Astrocyte (in vitro differentiated cells and primary cell): ENCODE results near the gene TOB1. TPM values are rescaled to one million over a fixed set of nuclear protein-coding genes. Genes with fewer than 3 reads are reported as not detected.

Source experiments
- DNase-seq: peaks from one replicate; pipeline ENCODE4 v3.0.0-alpha.2; 2010; ENCODE audit warnings: low read depth
- FAIRE-seq: peaks from 2 replicates; lab custom pipeline; 2011; peaks lifted over from hg19 to GRCh38; lab: Jason Lieb, UNC
- H2AFZ ChIP-seq: 2 replicates; pipeline ENCODE4 v1.6.0; 2012; ENCODE audit warnings: low read depth, low read length, inconsistent platforms
- H3K27ac ChIP-seq: 2 replicates; pipeline ENCODE4 v1.5.1; 2011; ENCODE audit warnings: low read depth, low read length, inconsistent platforms
- H3K27me3 ChIP-seq: 2 replicates; pipeline ENCODE4 v1.6.0; 2011; ENCODE audit warnings: low read length, inconsistent platforms; ENCODE audit not compliant: insufficient read depth
- H3K36me3 ChIP-seq: 2 replicates; pipeline ENCODE4 v1.5.1; 2011; ENCODE audit warnings: low read length, inconsistent platforms; ENCODE audit not compliant: insufficient read depth
- H3K4me1 ChIP-seq: 2 replicates; pipeline ENCODE4 v1.5.1; 2011; ENCODE audit warnings: low read length, inconsistent platforms; ENCODE audit not compliant: insufficient read depth
- H3K4me2 ChIP-seq: 2 replicates; pipeline ENCODE4 v1.6.0; 2012; ENCODE audit warnings: low read length, inconsistent platforms
- H3K4me3 ChIP-seq: 2 replicates; pipeline ENCODE4 v1.5.1; 2011; ENCODE audit warnings: low read depth, mild to moderate bottlenecking, low read length, inconsistent platforms; ENCODE audit not compliant: insufficient read depth
- H3K79me2 ChIP-seq: 2 replicates; pipeline ENCODE4 v1.6.0; 2012; ENCODE audit warnings: mild to moderate bottlenecking, low read length, inconsistent platforms; ENCODE audit not compliant: insufficient read depth
- H3K9ac ChIP-seq: 2 replicates; pipeline ENCODE4 v1.6.0; 2012; ENCODE audit warnings: mild to moderate bottlenecking, low read length, inconsistent platforms
- H3K9me3 ChIP-seq: 2 replicates; pipeline ENCODE4 v1.5.1; 2012; ENCODE audit warnings: low read depth, mild to moderate bottlenecking, low read length, inconsistent platforms; ENCODE audit not compliant: insufficient read depth
- H4K20me1 ChIP-seq: 2 replicates; pipeline ENCODE4 v1.6.0; 2012; ENCODE audit warnings: low read length, inconsistent platforms; ENCODE audit not compliant: insufficient read depth
- H3K27ac Mint-ChIP-seq: one replicate; pipeline ENCODE4 v1.8.0; 2021; ENCODE audit warnings: mild to moderate bottlenecking, mixed read lengths; ENCODE audit not compliant: unreplicated experiment
- H3K27me3 Mint-ChIP-seq: one replicate; pipeline ENCODE4 v1.8.0; 2021; ENCODE audit warnings: low read depth, mixed read lengths; ENCODE audit not compliant: unreplicated experiment
- H3K36me3 Mint-ChIP-seq: one replicate; pipeline ENCODE4 v1.8.0; 2021; ENCODE audit warnings: low read depth, mixed read lengths; ENCODE audit not compliant: unreplicated experiment
- H3K4me1 Mint-ChIP-seq: one replicate; pipeline ENCODE4 v1.8.0; 2021; ENCODE audit warnings: low read depth, mixed read lengths; ENCODE audit not compliant: unreplicated experiment
- H3K4me3 Mint-ChIP-seq: one replicate; pipeline ENCODE4 v1.8.0; 2021; ENCODE audit warnings: mild to moderate bottlenecking, moderate library complexity, mixed read lengths; ENCODE audit not compliant: unreplicated experiment
- H3K9me3 Mint-ChIP-seq: one replicate; pipeline ENCODE4 v1.8.0; 2021; ENCODE audit warnings: mild to moderate bottlenecking, mixed read lengths; ENCODE audit not compliant: unreplicated experiment
- EZH2 ChIP-seq: IDR thresholded peaks from 2 replicates; pipeline ENCODE4 v1.6.1; 2012; ENCODE audit warnings: mild to moderate bottlenecking, low read length, inconsistent platforms; ENCODE audit not compliant: insufficient read depth
- total RNA-seq: library from RNA; stranded (reverse); gene quantifications from 2 replicates; pipeline ENCODE4 v1.2.1, GENCODE V29; 2021
- TF ChIP-seq, protein P1 (sequence below): IDR thresholded peaks from 2 replicates; pipeline ENCODE4 v1.5.1; 2011; ENCODE audit warnings: low read depth, mild to moderate bottlenecking, inconsistent platforms, low read length, moderate library complexity; ENCODE audit not compliant: insufficient read depth

The TOB1 gene
- total RNA-seq, 1 donor from 2014 or later = 71.6 TPM

GRCh38 chr17:50853015-50853615, 13.0 kb downstream of the TOB1 start:
- H3K27me3 ChIP-seq = peaks cover 12% of the 10 kb centered on the region
- H3K27ac Mint-ChIP-seq = peak overlapping the region; percentile 4
- H3K27me3 Mint-ChIP-seq = peaks cover 18% of the 10 kb centered on the region
- no peaks in the 10 kb centered on the region for H3K36me3 Mint-ChIP-seq
- FAIRE-seq (no peak), DNase-seq (no peak)
- TF ChIP-seq, protein P1, sequence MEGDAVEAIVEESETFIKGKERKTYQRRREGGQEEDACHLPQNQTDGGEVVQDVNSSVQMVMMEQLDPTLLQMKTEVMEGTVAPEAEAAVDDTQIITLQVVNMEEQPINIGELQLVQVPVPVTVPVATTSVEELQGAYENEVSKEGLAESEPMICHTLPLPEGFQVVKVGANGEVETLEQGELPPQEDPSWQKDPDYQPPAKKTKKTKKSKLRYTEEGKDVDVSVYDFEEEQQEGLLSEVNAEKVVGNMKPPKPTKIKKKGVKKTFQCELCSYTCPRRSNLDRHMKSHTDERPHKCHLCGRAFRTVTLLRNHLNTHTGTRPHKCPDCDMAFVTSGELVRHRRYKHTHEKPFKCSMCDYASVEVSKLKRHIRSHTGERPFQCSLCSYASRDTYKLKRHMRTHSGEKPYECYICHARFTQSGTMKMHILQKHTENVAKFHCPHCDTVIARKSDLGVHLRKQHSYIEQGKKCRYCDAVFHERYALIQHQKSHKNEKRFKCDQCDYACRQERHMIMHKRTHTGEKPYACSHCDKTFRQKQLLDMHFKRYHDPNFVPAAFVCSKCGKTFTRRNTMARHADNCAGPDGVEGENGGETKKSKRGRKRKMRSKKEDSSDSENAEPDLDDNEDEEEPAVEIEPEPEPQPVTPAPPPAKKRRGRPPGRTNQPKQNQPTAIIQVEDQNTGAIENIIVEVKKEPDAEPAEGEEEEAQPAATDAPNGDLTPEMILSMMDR = no peak
- TF ChIP-seq EZH2 = no peak
- peaks cover 9% of the 10 kb centered on the region for H3K4me1 Mint-ChIP-seq
- H3K9ac ChIP-seq = no peak overlapping the region
- no peaks in the 10 kb centered on the region for H3K9me3 ChIP-seq
- no peak overlapping the region for H3K4me3 ChIP-seq
- no peaks in the 10 kb centered on the region for H3K9me3 Mint-ChIP-seq
- no peaks in the 10 kb centered on the region for H3K36me3 ChIP-seq
- peak overlapping the region; percentile 28 for H3K4me3 Mint-ChIP-seq
- no peak overlapping the region for H3K4me2 ChIP-seq
- no peak overlapping the region for H2AFZ ChIP-seq
- H3K79me2 ChIP-seq = no peaks in the 10 kb centered on the region
- no peaks in the 10 kb centered on the region for H4K20me1 ChIP-seq
- no peaks in the 10 kb centered on the region for H3K4me1 ChIP-seq
- H3K27ac ChIP-seq = no peak overlapping the region

GRCh38 chr17:50850640-50851039, 15.5 kb downstream of the TOB1 start:
- H3K4me3 Mint-ChIP-seq = no peak overlapping the region
- H3K4me3 ChIP-seq = no peak overlapping the region
- H3K4me1 Mint-ChIP-seq = peaks cover 9% of the 10 kb centered on the region
- no peak overlapping the region for H3K9ac ChIP-seq
- H3K4me2 ChIP-seq = no peak overlapping the region
- peaks cover 18% of the 10 kb centered on the region for H3K27me3 Mint-ChIP-seq
- H3K9me3 ChIP-seq = no peaks in the 10 kb centered on the region
- no peaks in the 10 kb centered on the region for H3K36me3 ChIP-seq
- DNase-seq (no peak), FAIRE-seq (no peak)
- H2AFZ ChIP-seq = no peak overlapping the region
- H3K36me3 Mint-ChIP-seq = no peaks in the 10 kb centered on the region
- H3K27ac Mint-ChIP-seq = no peak overlapping the region
- H3K27ac ChIP-seq = no peak overlapping the region
- TF ChIP-seq EZH2 = no peak
- TF ChIP-seq, protein P1 = no peak
- H3K27me3 ChIP-seq = peaks cover 12% of the 10 kb centered on the region
- H3K9me3 Mint-ChIP-seq = no peaks in the 10 kb centered on the region
- H4K20me1 ChIP-seq = no peaks in the 10 kb centered on the region
- H3K79me2 ChIP-seq = no peaks in the 10 kb centered on the region
- no peaks in the 10 kb centered on the region for H3K4me1 ChIP-seq

GRCh38 chr17:50848711-50849110, 17.4 kb downstream of the TOB1 start:
- no peaks in the 10 kb centered on the region for H4K20me1 ChIP-seq
- no peaks in the 10 kb centered on the region for H3K36me3 ChIP-seq
- Mint-ChIP-seq H3K9me3 (no peaks in the 10 kb centered on the region), H3K36me3 (no peaks in the 10 kb centered on the region), H3K27ac (no peak overlapping the region), H3K27me3 (peaks cover 10% of the 10 kb centered on the region), H3K4me3 (no peak overlapping the region), H3K4me1 (peaks cover 18% of the 10 kb centered on the region)
- no peaks in the 10 kb centered on the region for H3K79me2 ChIP-seq
- no peak overlapping the region for H3K4me2 ChIP-seq
- no peaks in the 10 kb centered on the region for H3K9me3 ChIP-seq
- FAIRE-seq = no peak
- H3K4me1 ChIP-seq = peaks cover 5% of the 10 kb centered on the region
- no peak overlapping the region for H3K9ac ChIP-seq
- peaks cover 7% of the 10 kb centered on the region for H3K27me3 ChIP-seq
- no peak for DNase-seq
- H3K27ac ChIP-seq = no peak overlapping the region
- TF ChIP-seq, protein P1 = no peak
- TF ChIP-seq EZH2 = no peak
- no peak overlapping the region for H3K4me3 ChIP-seq
- no peak overlapping the region for H2AFZ ChIP-seq
